Kidney epithelial cell (primary cell): ENCODE results near the gene CRACR2B. TPM values are rescaled to one million over a fixed set of nuclear protein-coding genes. Genes with fewer than 3 reads are reported as not detected.

Experiments used
- DNase-seq: peaks from one replicate; pipeline ENCODE4 v3.0.0-alpha.2; 2010; ENCODE audit warnings: low read depth
- H3K27me3 ChIP-seq: 2 replicates; pipeline ENCODE4 v1.6.0; 2011; ENCODE audit warnings: low read length; ENCODE audit not compliant: control insufficient read depth, insufficient read depth
- H3K36me3 ChIP-seq: 2 replicates; pipeline ENCODE4 v1.5.1; 2011; ENCODE audit warnings: low read length; ENCODE audit not compliant: control insufficient read depth, insufficient read depth
- H3K4me3 ChIP-seq: 2 replicates; pipeline ENCODE4 v1.5.1; 2011; ENCODE audit warnings: low read depth, mild to moderate bottlenecking, control low read depth, low read length
- total RNA-seq: library from RNA; depleted of rRNA; stranded (reverse); fragments of >200 nt; gene quantifications from 2 replicates; pipeline ENCODE4 v1.2.3, GENCODE V29; 2015
- TF ChIP-seq, protein P1 (sequence below): IDR thresholded peaks from 2 replicates; pipeline ENCODE4 v1.5.1; 2011; ENCODE audit warnings: mild to moderate bottlenecking, moderate library complexity, low read length, control low read depth, inconsistent platforms; ENCODE audit not compliant: insufficient read depth, poor library complexity, severe bottlenecking

The CRACR2B gene
- total RNA-seq, 1 donor from 2014 or later = 19.7 TPM

- Histone ChIP-seq H3K27me3 (no peaks in the 10 kb centered on the region), H3K36me3 (peaks cover 11% of the 10 kb centered on the region), H3K4me3 (no peak overlapping the region)
- no peak for DNase-seq
- TF ChIP-seq, protein P1, sequence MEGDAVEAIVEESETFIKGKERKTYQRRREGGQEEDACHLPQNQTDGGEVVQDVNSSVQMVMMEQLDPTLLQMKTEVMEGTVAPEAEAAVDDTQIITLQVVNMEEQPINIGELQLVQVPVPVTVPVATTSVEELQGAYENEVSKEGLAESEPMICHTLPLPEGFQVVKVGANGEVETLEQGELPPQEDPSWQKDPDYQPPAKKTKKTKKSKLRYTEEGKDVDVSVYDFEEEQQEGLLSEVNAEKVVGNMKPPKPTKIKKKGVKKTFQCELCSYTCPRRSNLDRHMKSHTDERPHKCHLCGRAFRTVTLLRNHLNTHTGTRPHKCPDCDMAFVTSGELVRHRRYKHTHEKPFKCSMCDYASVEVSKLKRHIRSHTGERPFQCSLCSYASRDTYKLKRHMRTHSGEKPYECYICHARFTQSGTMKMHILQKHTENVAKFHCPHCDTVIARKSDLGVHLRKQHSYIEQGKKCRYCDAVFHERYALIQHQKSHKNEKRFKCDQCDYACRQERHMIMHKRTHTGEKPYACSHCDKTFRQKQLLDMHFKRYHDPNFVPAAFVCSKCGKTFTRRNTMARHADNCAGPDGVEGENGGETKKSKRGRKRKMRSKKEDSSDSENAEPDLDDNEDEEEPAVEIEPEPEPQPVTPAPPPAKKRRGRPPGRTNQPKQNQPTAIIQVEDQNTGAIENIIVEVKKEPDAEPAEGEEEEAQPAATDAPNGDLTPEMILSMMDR = no peak
Measured at GRCh38 chr11:837990-838307, 10.2 kb downstream of the CRACR2B start.

DNA sequence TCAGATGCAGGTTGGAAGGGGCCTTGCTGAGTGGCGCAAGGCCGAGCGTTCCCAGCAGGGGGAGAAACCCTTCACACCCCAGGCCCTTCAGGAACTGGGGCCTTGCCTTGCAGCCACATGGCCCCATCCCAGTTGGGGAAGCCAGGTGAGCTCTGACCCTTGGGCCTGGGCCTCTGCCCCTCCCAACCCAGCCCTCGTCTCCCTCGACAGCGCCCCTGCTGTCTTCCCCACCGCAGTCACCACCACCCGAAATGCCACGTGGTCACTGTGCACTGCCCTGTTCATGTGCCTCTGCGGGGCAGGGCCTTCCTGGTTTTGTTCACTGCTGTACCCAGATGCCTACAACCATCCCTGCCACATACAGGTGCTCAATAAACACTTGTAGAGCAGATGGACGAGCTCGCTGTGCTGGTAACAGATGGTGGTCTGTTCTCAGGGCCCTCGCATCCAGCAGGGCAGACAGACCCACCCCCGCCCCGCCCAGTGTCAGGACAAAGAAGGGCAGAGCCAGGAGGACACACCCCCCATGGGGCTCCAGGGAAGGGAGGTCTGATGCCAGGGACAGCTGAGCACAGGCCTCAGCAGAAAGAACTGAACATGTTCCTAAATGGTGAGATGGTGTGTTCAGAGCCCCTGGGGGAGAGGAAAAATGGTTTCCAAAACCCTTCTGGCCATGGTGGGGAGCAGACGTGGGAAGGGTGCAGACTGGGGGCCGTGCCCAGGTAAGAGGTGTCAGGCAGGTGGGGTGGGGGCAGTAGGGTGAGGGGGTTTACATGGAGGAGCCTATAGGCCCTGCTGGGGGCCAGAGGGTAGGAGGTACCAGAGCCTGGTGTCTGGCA lies 10.9 kb downstream of the CRACR2B start:
- TF ChIP-seq, protein P1 = peak; percentile 34
- H3K27me3 ChIP-seq = no peaks in the 10 kb centered on the region
- peaks cover 11% of the 10 kb centered on the region for H3K36me3 ChIP-seq
- H3K4me3 ChIP-seq = no peak overlapping the region
- no peak for DNase-seq

- no peak for DNase-seq
- H3K27me3 ChIP-seq = no peaks in the 10 kb centered on the region
- H3K4me3 ChIP-seq = no peak overlapping the region
- H3K36me3 ChIP-seq = peaks cover 11% of the 10 kb centered on the region
- TF ChIP-seq, protein P1 = no peak
Measured at GRCh38 chr11:839280-839623, 11.5 kb downstream of the CRACR2B start.

DNA sequence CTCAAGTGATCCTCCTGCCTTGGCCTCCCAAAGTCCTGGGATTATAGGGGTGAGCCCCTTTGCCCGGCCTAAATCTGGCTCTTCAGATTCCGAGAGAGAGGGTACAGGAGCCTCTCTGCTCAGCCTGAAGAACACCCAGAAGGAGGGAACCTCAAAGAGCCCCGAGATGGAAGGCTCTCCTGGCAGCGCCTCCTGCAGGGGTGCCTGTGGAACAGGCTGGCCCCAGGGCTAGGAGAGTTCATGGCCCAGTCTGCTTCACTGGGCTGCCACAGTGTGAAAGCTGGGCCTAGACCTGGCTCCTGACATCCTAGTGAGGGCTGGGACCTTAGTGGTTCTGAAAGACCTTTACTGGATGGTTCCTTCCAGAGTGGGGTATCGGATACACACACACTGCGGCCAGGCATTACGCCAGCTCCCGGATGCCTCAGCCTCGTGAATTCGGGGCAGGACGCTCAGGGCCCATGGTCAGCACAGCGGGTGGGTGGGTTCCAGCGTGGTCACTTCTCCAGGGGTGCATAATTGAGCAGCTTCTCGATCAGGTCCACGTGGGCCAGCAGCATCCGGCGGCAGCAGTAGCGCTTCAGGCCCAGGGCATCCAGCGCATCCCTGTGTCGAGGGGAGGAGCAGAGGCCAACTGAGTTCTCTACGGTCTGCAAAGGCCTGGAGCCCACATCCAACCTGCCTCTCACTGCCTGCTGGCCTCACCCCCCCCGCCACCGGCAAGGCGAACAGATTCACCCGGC lies 12.3 kb downstream of the CRACR2B start:
- DNase-seq = no peak
- no peak overlapping the region for H3K4me3 ChIP-seq
- H3K36me3 ChIP-seq = peaks cover 11% of the 10 kb centered on the region
- H3K27me3 ChIP-seq = no peaks in the 10 kb centered on the region
- TF ChIP-seq, protein P1 = peak; percentile 42

DNA sequence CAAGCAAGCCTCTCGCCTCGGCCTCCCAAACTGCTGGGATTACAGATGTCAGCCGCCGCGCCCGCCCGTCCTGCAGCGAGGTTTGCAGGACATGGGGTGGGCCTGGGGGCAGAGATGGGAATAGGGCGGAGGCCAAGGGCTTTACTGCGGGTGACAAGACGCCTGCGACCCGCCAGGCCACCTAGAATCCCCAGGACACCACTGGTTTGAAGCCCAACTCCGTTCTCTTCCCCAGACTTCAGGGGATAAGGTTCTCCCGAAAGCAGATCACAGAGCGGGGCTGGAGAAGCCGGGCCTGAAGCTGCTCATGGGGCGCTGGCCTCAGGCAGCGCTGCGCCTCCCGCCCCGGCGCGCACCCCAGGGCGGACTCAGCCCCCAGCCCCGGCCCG lies 14.3 kb downstream of the CRACR2B start:
- peak overlapping the region; percentile 93 for H3K4me3 ChIP-seq
- TF ChIP-seq, protein P1 = no peak
- no peaks in the 10 kb centered on the region for H3K27me3 ChIP-seq
- DNase-seq = no peak
- peaks cover 7% of the 10 kb centered on the region for H3K36me3 ChIP-seq
